ENCODE results near the gene BEST3.
A peak's percentile ranks its signal among the peaks of the same experiment; 100 is the strongest.

Gene BEST3

DNA sequence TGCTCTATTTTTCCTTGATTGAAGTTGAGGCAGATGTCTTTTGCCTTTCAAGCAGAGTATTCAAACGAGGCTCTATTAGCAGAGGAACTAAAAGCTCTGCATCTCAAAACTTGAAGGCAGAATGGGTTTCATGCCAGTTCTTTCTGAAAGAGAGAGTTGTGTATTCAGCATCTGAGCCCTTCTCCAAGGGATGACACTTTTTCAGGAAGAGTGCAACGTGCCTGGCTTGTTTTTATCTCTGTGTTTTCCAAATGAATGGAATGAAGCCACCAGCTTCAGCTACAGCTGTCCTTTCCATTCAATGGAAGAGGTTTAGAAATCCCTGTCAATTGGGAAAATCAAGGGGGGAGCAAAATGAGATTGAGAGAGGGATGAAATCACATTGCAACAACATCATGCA, 14.6 kb downstream of the BEST3 start:
- H2AK5ac ChIP-seq (ENCODE audit: low read depth, low read length) = no peak overlapping the region
- no peaks in the 10 kb centered on the region for H3K27me3 ChIP-seq (ENCODE audit: control insufficient read depth in 3 of 3, insufficient read depth in 3 of 3, low read depth in 1 of 3, low read length in 3 of 3)
- no peaks in the 10 kb centered on the region for H3K9me3 ChIP-seq (replicated peaks in 1 of 2; ENCODE audit: control insufficient read depth in 2 of 2, insufficient read depth in 1 of 2, low read depth in 1 of 2, low read length in 2 of 2)
- no CpG with 5 or more reads among the region's 2 CpGs for WGBS, 2 donors (ENCODE audit: extremely low coverage in 2 of 2, insufficient read length in 2 of 2, insufficient replicate concordance in 1 of 2)
- no peak overlapping the region for H2BK15ac ChIP-seq (ENCODE audit: low read length)
- peaks cover 12 to 18% of the 10 kb centered on the region in 2 donors for H3K4me1 ChIP-seq (ENCODE audit: control insufficient read depth in 2 of 2, insufficient read depth in 1 of 2, low read depth in 1 of 2, low read length in 2 of 2)
- H2AFZ ChIP-seq (ENCODE audit: low read length) = peak overlapping the region; percentile 12
- no peak overlapping the region for H2BK120ac ChIP-seq (ENCODE audit: low read depth, low read length)
- H4K91ac ChIP-seq (ENCODE audit: low read depth, low read length, poor library complexity) = no peak overlapping the region
- H3K36me3 ChIP-seq (replicated peaks in 1 of 2; ENCODE audit: control insufficient read depth in 2 of 2, insufficient read depth in 2 of 2, low read length in 2 of 2) = no peaks in the 10 kb centered on the region
- no peak overlapping the region for H3K4me2 ChIP-seq (ENCODE audit: insufficient read depth, low read length, poor library complexity, severe bottlenecking)
- H3K18ac ChIP-seq (ENCODE audit: low read length) = no peak overlapping the region
- H3K14ac ChIP-seq (ENCODE audit: low read length) = no peak overlapping the region
- H3K79me1 ChIP-seq (ENCODE audit: low read depth, low read length) = no peaks in the 10 kb centered on the region
- no peak overlapping the region for H2BK12ac ChIP-seq (ENCODE audit: low read length)
- no peak overlapping the region for H3K9ac ChIP-seq (ENCODE audit: low read depth, low read length, poor library complexity)
- H3K23ac ChIP-seq (ENCODE audit: low read depth, low read length, poor library complexity) = no peak overlapping the region
- H3K27ac ChIP-seq (replicated peaks; ENCODE audit: low read length) = no peak overlapping the region
- H3K4me3 ChIP-seq (ENCODE audit: low read length in 2 of 2) = no peak overlapping the region
- H2BK5ac ChIP-seq (ENCODE audit: low read length) = no peak overlapping the region
- H3K4ac ChIP-seq (ENCODE audit: low read length) = no peak overlapping the region
- H4K8ac ChIP-seq (ENCODE audit: low read depth, low read length) = no peak overlapping the region
- no peak for DNase-seq (ENCODE audit: low spot score)

DNA sequence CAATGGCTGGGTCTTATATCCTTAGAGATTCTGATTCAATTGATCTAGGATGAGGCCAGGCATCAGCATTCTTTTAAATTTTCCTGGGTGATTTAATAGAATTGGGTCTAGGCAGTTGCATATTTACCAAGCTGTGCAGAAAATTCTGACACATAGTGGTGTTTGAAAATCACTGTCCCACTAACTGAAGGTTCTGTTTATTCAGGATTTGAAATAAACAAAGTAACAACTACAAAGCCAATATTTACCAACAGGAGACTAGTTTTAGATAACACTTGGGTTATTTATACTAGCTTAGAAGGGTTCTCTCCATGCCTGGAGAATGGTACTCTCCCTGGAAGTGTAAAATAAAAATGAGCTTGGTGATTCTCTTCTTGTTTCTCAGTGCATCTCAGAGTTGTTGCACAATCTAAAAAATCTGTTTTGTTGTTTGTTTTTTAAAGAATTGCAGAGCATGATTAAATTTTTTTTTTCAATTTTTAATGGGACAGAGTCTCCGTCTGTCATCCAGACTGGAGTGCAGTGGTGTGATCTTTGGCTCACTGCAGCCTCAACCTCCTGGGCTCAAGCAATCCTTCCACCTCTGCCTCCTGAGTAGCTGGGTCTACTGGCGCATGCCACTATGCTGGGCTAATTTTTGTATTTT, 16.9 kb downstream of the BEST3 start:
- Histone ChIP-seq H3K36me3 (replicated peaks in 1 of 2; ENCODE audit: control insufficient read depth in 2 of 2, insufficient read depth in 2 of 2, low read length in 2 of 2) (no peaks in the 10 kb centered on the region), H3K4me3 (ENCODE audit: low read length in 2 of 2) (no peak overlapping the region), H3K9ac (ENCODE audit: low read depth, low read length, poor library complexity) (no peak overlapping the region), H2AFZ (ENCODE audit: low read length) (no peak overlapping the region), H3K9me3 (replicated peaks in 1 of 2; ENCODE audit: control insufficient read depth in 2 of 2, insufficient read depth in 1 of 2, low read depth in 1 of 2, low read length in 2 of 2) (no peaks in the 10 kb centered on the region), H3K4me2 (ENCODE audit: insufficient read depth, low read length, poor library complexity, severe bottlenecking) (no peak overlapping the region), H3K4ac (ENCODE audit: low read length) (no peak overlapping the region), H2AK5ac (ENCODE audit: low read depth, low read length) (no peak overlapping the region), H3K27me3 (ENCODE audit: control insufficient read depth in 3 of 3, insufficient read depth in 3 of 3, low read depth in 1 of 3, low read length in 3 of 3) (no peaks in the 10 kb centered on the region), H3K14ac (ENCODE audit: low read length) (no peak overlapping the region), H2BK15ac (ENCODE audit: low read length) (no peak overlapping the region), H4K91ac (ENCODE audit: low read depth, low read length, poor library complexity) (no peak overlapping the region), H2BK120ac (ENCODE audit: low read depth, low read length) (no peak overlapping the region), H2BK5ac (ENCODE audit: low read length) (no peak overlapping the region), H3K4me1 (ENCODE audit: control insufficient read depth in 2 of 2, insufficient read depth in 1 of 2, low read depth in 1 of 2, low read length in 2 of 2) (peaks cover 2 to 5% of the 10 kb centered on the region in 2 donors), H3K79me1 (ENCODE audit: low read depth, low read length) (no peaks in the 10 kb centered on the region), H2BK12ac (ENCODE audit: low read length) (no peak overlapping the region), H3K18ac (ENCODE audit: low read length) (no peak overlapping the region), H3K23ac (ENCODE audit: low read depth, low read length, poor library complexity) (no peak overlapping the region), H3K27ac (replicated peaks; ENCODE audit: low read length) (no peak overlapping the region), H4K8ac (ENCODE audit: low read depth, low read length) (no peak overlapping the region)
- WGBS, 2 donors (ENCODE audit: extremely low coverage in 2 of 2, insufficient read length in 2 of 2, insufficient replicate concordance in 1 of 2) = no CpG with 5 or more reads among the region's 2 CpGs
- DNase-seq (ENCODE audit: low spot score) = no peak

DNA sequence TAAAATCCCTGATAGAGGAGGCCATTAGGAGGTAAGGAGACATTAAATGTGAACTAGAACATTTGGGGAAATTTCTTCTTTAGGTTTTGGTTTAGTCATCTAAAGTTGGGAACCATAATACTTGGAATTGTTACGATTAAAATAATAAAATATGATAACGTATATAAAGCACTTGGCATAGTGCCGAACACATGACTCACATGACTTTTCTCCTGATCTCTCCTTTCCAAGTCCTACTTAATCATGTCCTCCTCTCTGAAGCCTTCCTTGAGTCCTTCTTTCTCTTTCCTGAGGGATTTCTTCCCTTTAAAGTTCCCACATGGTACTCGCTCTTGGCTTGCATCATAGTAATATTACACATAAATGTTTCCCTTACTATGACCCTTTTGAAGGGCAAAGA, 20.0 kb downstream of the BEST3 start:
- no peak overlapping the region for H3K9ac ChIP-seq (ENCODE audit: low read depth, low read length, poor library complexity)
- no peak overlapping the region for H3K4ac ChIP-seq (ENCODE audit: low read length)
- no peak overlapping the region for H4K8ac ChIP-seq (ENCODE audit: low read depth, low read length)
- H3K79me1 ChIP-seq (ENCODE audit: low read depth, low read length) = no peaks in the 10 kb centered on the region
- no peak overlapping the region for H3K23ac ChIP-seq (ENCODE audit: low read depth, low read length, poor library complexity)
- H3K4me1 ChIP-seq (ENCODE audit: control insufficient read depth in 2 of 2, insufficient read depth in 1 of 2, low read depth in 1 of 2, low read length in 2 of 2) = no peaks in the 10 kb centered on the region
- no peak overlapping the region for H2BK120ac ChIP-seq (ENCODE audit: low read depth, low read length)
- no peaks in the 10 kb centered on the region for H3K36me3 ChIP-seq (replicated peaks in 1 of 2; ENCODE audit: control insufficient read depth in 2 of 2, insufficient read depth in 2 of 2, low read length in 2 of 2)
- no peak overlapping the region for H3K18ac ChIP-seq (ENCODE audit: low read length)
- no peak overlapping the region for H2BK15ac ChIP-seq (ENCODE audit: low read length)
- no peak overlapping the region for H4K91ac ChIP-seq (ENCODE audit: low read depth, low read length, poor library complexity)
- no peak overlapping the region for H3K4me3 ChIP-seq (ENCODE audit: low read length in 2 of 2)
- H2AFZ ChIP-seq (ENCODE audit: low read length) = no peak overlapping the region
- no peak overlapping the region for H2BK12ac ChIP-seq (ENCODE audit: low read length)
- no peak for DNase-seq (ENCODE audit: low spot score)
- H2AK5ac ChIP-seq (ENCODE audit: low read depth, low read length) = no peak overlapping the region
- no peak overlapping the region for H3K4me2 ChIP-seq (ENCODE audit: insufficient read depth, low read length, poor library complexity, severe bottlenecking)
- WGBS, 2 donors (ENCODE audit: extremely low coverage in 2 of 2, insufficient read length in 2 of 2, insufficient replicate concordance in 1 of 2) = no CpG with 5 or more reads among the region's 4 CpGs
- H2BK5ac ChIP-seq (ENCODE audit: low read length) = no peak overlapping the region
- H3K27ac ChIP-seq (replicated peaks; ENCODE audit: low read length) = no peak overlapping the region
- no peaks in the 10 kb centered on the region for H3K9me3 ChIP-seq (replicated peaks in 1 of 2; ENCODE audit: control insufficient read depth in 2 of 2, insufficient read depth in 1 of 2, low read depth in 1 of 2, low read length in 2 of 2)
- no peaks in the 10 kb centered on the region for H3K27me3 ChIP-seq (ENCODE audit: control insufficient read depth in 3 of 3, insufficient read depth in 3 of 3, low read depth in 1 of 3, low read length in 3 of 3)
- no peak overlapping the region for H3K14ac ChIP-seq (ENCODE audit: low read length)

GRCh38 chr12:69676257-69677012, 22.7 kb downstream of the BEST3 start:
- H3K9me3 ChIP-seq (replicated peaks in 1 of 2; ENCODE audit: control insufficient read depth in 2 of 2, insufficient read depth in 1 of 2, low read depth in 1 of 2, low read length in 2 of 2) = no peaks in the 10 kb centered on the region
- no peak overlapping the region for H3K9ac ChIP-seq (ENCODE audit: low read depth, low read length, poor library complexity)
- no peak overlapping the region for H4K8ac ChIP-seq (ENCODE audit: low read depth, low read length)
- H3K14ac ChIP-seq (ENCODE audit: low read length) = no peak overlapping the region
- H3K4ac ChIP-seq (ENCODE audit: low read length) = no peak overlapping the region
- H2AFZ ChIP-seq (ENCODE audit: low read length) = no peak overlapping the region
- no peak overlapping the region for H3K23ac ChIP-seq (ENCODE audit: low read depth, low read length, poor library complexity)
- WGBS, 2 donors (ENCODE audit: extremely low coverage in 2 of 2, insufficient read length in 2 of 2, insufficient replicate concordance in 1 of 2) = no CpG with 5 or more reads among the region's 8 CpGs
- H4K91ac ChIP-seq (ENCODE audit: low read depth, low read length, poor library complexity) = no peak overlapping the region
- H3K79me1 ChIP-seq (ENCODE audit: low read depth, low read length) = no peaks in the 10 kb centered on the region
- H2BK5ac ChIP-seq (ENCODE audit: low read length) = no peak overlapping the region
- H3K27me3 ChIP-seq (ENCODE audit: control insufficient read depth in 3 of 3, insufficient read depth in 3 of 3, low read depth in 1 of 3, low read length in 3 of 3) = no peaks in the 10 kb centered on the region
- no peak overlapping the region for H3K27ac ChIP-seq (replicated peaks; ENCODE audit: low read length)
- H2AK5ac ChIP-seq (ENCODE audit: low read depth, low read length) = no peak overlapping the region
- no peaks in the 10 kb centered on the region for H3K36me3 ChIP-seq (replicated peaks in 1 of 2; ENCODE audit: control insufficient read depth in 2 of 2, insufficient read depth in 2 of 2, low read length in 2 of 2)
- DNase-seq (ENCODE audit: low spot score) = no peak
- no peak overlapping the region for H3K4me2 ChIP-seq (ENCODE audit: insufficient read depth, low read length, poor library complexity, severe bottlenecking)
- no peak overlapping the region for H2BK12ac ChIP-seq (ENCODE audit: low read length)
- H3K4me3 ChIP-seq (ENCODE audit: low read length in 2 of 2) = no peak overlapping the region
- H2BK15ac ChIP-seq (ENCODE audit: low read length) = no peak overlapping the region
- no peak overlapping the region for H3K18ac ChIP-seq (ENCODE audit: low read length)
- H2BK120ac ChIP-seq (ENCODE audit: low read depth, low read length) = no peak overlapping the region
- no peaks in the 10 kb centered on the region for H3K4me1 ChIP-seq (ENCODE audit: control insufficient read depth in 2 of 2, insufficient read depth in 1 of 2, low read depth in 1 of 2, low read length in 2 of 2)

All from neuronal stem cell (in vitro differentiated cells).